Ascending aorta (tissue), 2 donors: ENCODE data around the gene CAP2. TPM values are rescaled to one million over a fixed set of nuclear protein-coding genes. Genes with fewer than 3 reads are reported as not detected.

Experiments used
- DNase-seq, 2 donors: peaks; one replicate each; pipeline ENCODE4 v3.0.0-alpha.2; 2019; ENCODE audit warnings: low spot score in 2 of 2
- H3K27ac ChIP-seq, 2 donors: fragments of 200-600 bp; sonication (generic); one replicate each; pipeline ENCODE4 v1.5.1; 2016 to 2017; ENCODE audit warnings: mild to moderate bottlenecking in 1 of 2
- H3K27me3 ChIP-seq: fragments of 200-600 bp; sonication (generic); one replicate; pipeline ENCODE4 v1.5.1; 2017
- H3K36me3 ChIP-seq, 2 donors: fragments of 200-600 bp; sonication (generic); one replicate each; pipeline ENCODE4 v1.5.1; 2016
- H3K4me1 ChIP-seq, 2 donors: fragments of 200-600 bp; sonication (generic); one replicate each; pipeline ENCODE4 v1.5.1; 2016 to 2017; ENCODE audit warnings: mild to moderate bottlenecking in 1 of 2
- H3K4me3 ChIP-seq, 2 donors: fragments of 200-600 bp; sonication (generic); one replicate each; pipeline ENCODE4 v1.5.1; 2016 to 2017; ENCODE audit warnings: mild to moderate bottlenecking in 1 of 2
- H3K9me3 ChIP-seq, 2 donors: fragments of 200-600 bp; sonication (generic); one replicate each; pipeline ENCODE4 v1.5.1; 2016
- CTCF ChIP-seq, 3 experiments: fragments of 200-600 bp in 2 of 3; fragments of 450-650 bp in 1 of 3; sonication (generic) in 2 of 3; IDR thresholded peaks; one replicate each; pipeline ENCODE4 v1.5.1; 2016 to 2019; ENCODE audit warnings: antibody characterized with exemption in 3 of 3, mild to moderate bottlenecking in 1 of 3, moderate library complexity in 1 of 3
- intact Hi-C: fragments of 100-400 bp; cut with DNase I; formaldehyde crosslinking; loops from one replicate; pipeline ENCODE4 v1.15.1; 2023
- total RNA-seq: library from RNA; depleted of rRNA; stranded (reverse); fragments of >200 nt; gene quantifications from one replicate; pipeline ENCODE4 v1.1.0, GENCODE V29; 2016

Gene CAP2
- total RNA-seq, 1 donor from 2014 or later, result 7.1 TPM

- no peak for TF ChIP-seq CTCF (IDR thresholded peaks at IDR 0.05)
- Histone ChIP-seq H3K4me1 (peaks cover 0 to 10% of the 10 kb centered on the region in 2 donors), H3K27ac (peak overlapping the region; percentile 57 to 70), H3K36me3 (no peaks in the 10 kb centered on the region), H3K4me3 (no peak overlapping the region), H3K27me3 (no peaks in the 10 kb centered on the region), H3K9me3 (no peaks in the 10 kb centered on the region)
- no peak for DNase-seq
- intact Hi-C loops, result no loop called here
These were observed 99.9 kb downstream of the CAP2 start for GRCh38 chr6:17493286-17493685.

DNA sequence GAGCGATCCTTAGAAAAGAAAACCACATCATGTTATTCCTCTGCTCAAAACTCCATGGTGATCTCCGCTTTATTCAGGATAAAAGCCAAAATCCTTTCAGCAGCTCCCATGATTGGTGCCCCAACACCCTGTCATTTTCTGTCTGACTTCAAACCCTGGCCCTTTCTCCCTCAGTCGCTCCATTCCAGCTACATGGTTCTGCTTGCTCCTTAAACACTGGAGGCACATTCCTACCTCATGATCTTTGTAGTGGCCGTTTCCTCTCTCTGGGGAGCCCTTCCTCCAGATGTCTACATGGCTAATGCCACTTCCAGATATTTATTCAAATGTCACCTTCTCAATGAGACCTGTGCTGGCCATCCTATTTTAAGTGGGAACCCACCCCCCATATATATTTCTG, 100.8 kb downstream of the CAP2 start:
- Histone ChIP-seq H3K4me1 (peaks cover 0 to 10% of the 10 kb centered on the region in 2 donors), H3K36me3 (no peaks in the 10 kb centered on the region), H3K27ac (peak overlapping the region; percentile 57 to 70), H3K27me3 (no peaks in the 10 kb centered on the region), H3K4me3 (peak overlapping the region in 1 of 2 donors; percentile 3), H3K9me3 (no peaks in the 10 kb centered on the region)
- DNase-seq, result no peak
- TF ChIP-seq CTCF (IDR thresholded peaks at IDR 0.05), result no peak
- intact Hi-C loops, result no loop called here

DNA sequence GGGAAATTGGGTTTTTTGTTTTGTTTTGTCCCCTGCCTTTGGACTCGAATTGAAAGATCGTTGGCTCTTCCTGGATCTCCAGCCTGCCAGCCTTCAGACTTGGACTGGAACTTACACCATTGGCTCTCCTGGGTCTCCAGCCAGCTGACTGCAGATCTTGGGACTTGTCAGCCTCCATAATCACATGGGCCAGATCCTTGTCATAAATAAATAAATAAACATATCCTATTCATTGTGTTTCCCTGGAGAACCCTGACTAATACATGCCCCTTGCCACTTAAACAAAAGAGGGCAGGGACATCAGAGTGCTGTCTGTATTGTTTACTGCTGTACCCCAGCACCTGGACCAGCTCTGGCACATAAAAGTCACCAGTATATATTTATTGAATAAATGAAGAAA, 101.5 kb downstream of the CAP2 start:
- peak overlapping the region in 1 of 2 donors; percentile 70 for H3K27ac ChIP-seq
- no peaks in the 10 kb centered on the region for H3K36me3 ChIP-seq
- no peaks in the 10 kb centered on the region for H3K27me3 ChIP-seq
- H3K4me1 ChIP-seq, result peaks cover 0 to 10% of the 10 kb centered on the region in 2 donors
- TF ChIP-seq CTCF (IDR thresholded peaks at IDR 0.05), result no peak
- no peaks in the 10 kb centered on the region for H3K9me3 ChIP-seq
- no peak overlapping the region for H3K4me3 ChIP-seq
- intact Hi-C loops, result no loop called here
- no peak for DNase-seq

DNA sequence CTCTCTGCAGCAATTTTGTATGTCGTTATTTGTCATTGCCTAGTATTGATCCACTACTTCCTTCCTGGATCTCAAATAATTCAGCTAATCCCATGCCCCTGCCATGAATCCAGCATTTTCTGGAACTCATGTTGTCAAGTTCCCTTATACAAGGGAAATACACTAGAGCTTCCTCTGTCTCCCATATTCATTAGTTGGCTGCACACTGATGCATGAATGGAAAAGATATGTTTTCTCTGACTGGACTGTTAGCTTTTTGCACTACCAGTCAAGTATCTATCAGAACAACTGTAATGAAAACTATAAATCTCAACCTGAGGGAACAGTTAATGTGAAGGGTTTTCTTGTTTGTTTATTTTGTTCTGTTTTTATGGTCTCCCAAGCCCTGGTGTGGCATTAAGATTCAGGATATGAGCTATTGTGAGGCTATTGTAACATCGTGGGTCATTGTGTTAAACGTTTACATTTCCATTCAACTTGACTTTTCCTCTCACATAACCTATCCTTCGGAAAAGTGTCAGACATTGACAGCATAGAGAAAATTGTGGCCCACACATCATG, 104.2 kb downstream of the CAP2 start:
- H3K4me1 ChIP-seq, result peaks cover 0 to 7% of the 10 kb centered on the region in 2 donors
- no peak overlapping the region for H3K4me3 ChIP-seq
- no peak for DNase-seq
- no peaks in the 10 kb centered on the region for H3K36me3 ChIP-seq
- no peaks in the 10 kb centered on the region for H3K9me3 ChIP-seq
- no peak overlapping the region for H3K27ac ChIP-seq
- intact Hi-C loops, result no loop called here
- no peak for TF ChIP-seq CTCF (IDR thresholded peaks at IDR 0.05)
- no peaks in the 10 kb centered on the region for H3K27me3 ChIP-seq

DNA sequence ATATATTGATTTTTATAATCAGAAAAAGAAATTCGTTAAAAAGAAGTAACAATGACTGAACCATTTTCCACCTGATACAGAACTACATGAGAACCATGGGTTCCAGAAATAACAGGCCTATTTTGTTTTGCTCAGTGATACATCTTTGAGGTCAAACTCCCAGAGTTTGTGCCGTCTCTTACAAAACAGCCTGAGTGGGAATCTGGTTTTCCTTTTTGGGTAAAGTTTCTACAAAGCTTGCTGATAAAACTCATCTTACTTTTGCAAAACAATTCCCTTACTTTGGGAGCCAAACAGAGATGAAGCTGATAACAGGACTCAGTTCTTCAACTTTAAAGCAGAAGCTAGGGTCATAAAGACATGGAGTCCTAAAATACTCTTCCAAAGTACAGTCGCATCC, 108.0 kb downstream of the CAP2 start:
- no peaks in the 10 kb centered on the region for H3K9me3 ChIP-seq
- H3K27ac ChIP-seq, result no peak overlapping the region
- no peak for DNase-seq
- H3K36me3 ChIP-seq, result no peaks in the 10 kb centered on the region
- intact Hi-C loops, result no loop called here
- H3K4me3 ChIP-seq, result no peak overlapping the region
- H3K27me3 ChIP-seq, result no peaks in the 10 kb centered on the region
- TF ChIP-seq CTCF (IDR thresholded peaks at IDR 0.05), result no peak
- H3K4me1 ChIP-seq, result no peaks in the 10 kb centered on the region
